GM23338 (cell line): Measurements from ENCODE around the gene PTGR2. TPM values are rescaled to one million over a fixed set of nuclear protein-coding genes. Genes with fewer than 3 reads are reported as not detected.

Experiments
- ATAC-seq: fragments of 200-7000 bp; cut with Tn5 transposase; 3 replicates; pipeline ENCODE4 v1.9.1; 2020
- DNase-seq: peaks from one replicate; pipeline ENCODE4 v3.0.0-alpha.2; 2015; ENCODE audit warnings: low spot score
- H2AFZ ChIP-seq: fragments of 200-600 bp; sonication (generic); 2 replicates; pipeline ENCODE4 v1.8.0; 2016; ENCODE audit warnings: antibody characterized with exemption, mild to moderate bottlenecking, moderate library complexity
- H3F3A ChIP-seq: fragments of 200-600 bp; sonication (generic); replicated peaks from 2 replicates; pipeline ENCODE4 v1.8.0; 2017; ENCODE audit warnings: antibody characterized with exemption, mixed run types, low read depth
- H3K27ac ChIP-seq: fragments of 200-600 bp; sonication (generic); 2 replicates; pipeline ENCODE4 v1.6.1; 2016; ENCODE audit warnings: low read depth
- H3K27me3 ChIP-seq: fragments of 200-600 bp; sonication (generic); 2 replicates; pipeline ENCODE4 v1.8.0; 2016; ENCODE audit warnings: mild to moderate bottlenecking, mixed run types, moderate library complexity; ENCODE audit not compliant: insufficient read depth
- H3K36me3 ChIP-seq: fragments of 200-600 bp; sonication (generic); 2 replicates; pipeline ENCODE4 v1.8.0; 2016; ENCODE audit warnings: mild to moderate bottlenecking; ENCODE audit not compliant: insufficient read depth
- H3K4me1 ChIP-seq: fragments of 200-600 bp; sonication (generic); 2 replicates; pipeline ENCODE4 v1.8.0; 2016; ENCODE audit warnings: mild to moderate bottlenecking, moderate library complexity; ENCODE audit not compliant: insufficient read depth
- H3K4me2 ChIP-seq: fragments of 200-600 bp; sonication (generic); 2 replicates; pipeline ENCODE4 v1.7.1; 2017; ENCODE audit warnings: mixed run types
- H3K4me3 ChIP-seq: fragments of 200-600 bp; sonication (generic); 2 replicates; pipeline ENCODE4 v1.6.1; 2016; ENCODE audit warnings: mixed run types
- H3K79me2 ChIP-seq: fragments of 200-600 bp; sonication (generic); replicated peaks from 2 replicates; pipeline ENCODE4 v1.8.0; 2017; ENCODE audit warnings: mild to moderate bottlenecking; ENCODE audit not compliant: insufficient read depth
- H3K9me2 ChIP-seq: fragments of 200-600 bp; sonication (generic); 2 replicates; pipeline ENCODE4 v1.8.0; 2017; ENCODE audit not compliant: insufficient read depth
- H4K20me1 ChIP-seq: fragments of 200-600 bp; sonication (generic); replicated peaks from 2 replicates; pipeline ENCODE4 v1.8.0; 2017; ENCODE audit warnings: mild to moderate bottlenecking; ENCODE audit not compliant: insufficient read depth
- H3K27ac Mint-ChIP-seq: 2 replicates; pipeline ENCODE4 v1.8.0; 2020; ENCODE audit warnings: inconsistent platforms, mild to moderate bottlenecking, moderate library complexity, mixed read lengths
- H3K27me3 Mint-ChIP-seq: 3 replicates; pipeline ENCODE4 v1.8.0; 2022; ENCODE audit warnings: low read depth, mild to moderate bottlenecking, moderate library complexity, mixed read lengths, inconsistent platforms; ENCODE audit not compliant: insufficient read depth, poor library complexity
- H3K36me3 Mint-ChIP-seq: 3 replicates; pipeline ENCODE4 v1.8.0; 2021; ENCODE audit warnings: low read depth, mild to moderate bottlenecking, inconsistent platforms, moderate library complexity, mixed read lengths
- H3K4me1 Mint-ChIP-seq: 3 replicates; pipeline ENCODE4 v1.8.0; 2020; ENCODE audit warnings: mild to moderate bottlenecking, inconsistent platforms, mixed read lengths
- H3K4me3 Mint-ChIP-seq: 3 replicates; pipeline ENCODE4 v1.8.0; 2021; ENCODE audit warnings: moderate library complexity, mild to moderate bottlenecking, inconsistent platforms, mixed read lengths
- H3K9me3 Mint-ChIP-seq: 3 replicates; pipeline ENCODE4 v1.8.0; 2020; ENCODE audit warnings: moderate library complexity, mild to moderate bottlenecking, inconsistent platforms, mixed read lengths
- CREB1 ChIP-seq: fragments of 250-450 bp; sonication (Bioruptor Pico); IDR thresholded peaks from 2 replicates; pipeline ENCODE4 v1.5.0; 2020; ENCODE audit warnings: low read depth, mild to moderate bottlenecking, moderate library complexity
- CTCF ChIP-seq, 2 experiments: fragments of 200-600 bp in 1 of 2; sonication (generic) in 1 of 2; conservative IDR thresholded peaks; 2 replicates each; pipeline versions ENCODE4 v1.5.1 to v1.6.1; 2016 to 2017; ENCODE audit warnings: antibody characterized with exemption in 2 of 2, low read depth in 2 of 2, mild to moderate bottlenecking in 2 of 2, moderate library complexity in 1 of 2
- EZH2 ChIP-seq: fragments of 200-600 bp; sonication (generic); IDR thresholded peaks from one replicate; pipeline ENCODE4 v1.8.0; 2017; ENCODE audit warnings: antibody characterized with exemption, mild to moderate bottlenecking, low read depth; ENCODE audit not compliant: unreplicated experiment
- EZH2phosphoT487 ChIP-seq: fragments of 200-600 bp; sonication (generic); IDR thresholded peaks from one replicate; pipeline ENCODE4 v1.8.1; 2018; ENCODE audit warnings: antibody characterized with exemption; ENCODE audit not compliant: unreplicated experiment
- JUNB ChIP-seq: IDR thresholded peaks from one replicate; pipeline ENCODE4 v1.6.1; 2016; ENCODE audit warnings: antibody characterized with exemption; ENCODE audit not compliant: unreplicated experiment
- NANOG ChIP-seq: IDR thresholded peaks from 2 replicates; pipeline ENCODE4 v1.6.1; 2016; ENCODE audit warnings: antibody characterized with exemption, borderline replicate concordance
- POLR2AphosphoS5 ChIP-seq: IDR thresholded peaks from 2 replicates; pipeline ENCODE4 v1.6.1; 2016; ENCODE audit warnings: antibody characterized with exemption, low read depth
- STAT1 ChIP-seq: IDR thresholded peaks from one replicate; pipeline ENCODE4 v1.6.1; 2016; ENCODE audit warnings: antibody characterized with exemption; ENCODE audit not compliant: unreplicated experiment
- ZNF114 ChIP-seq: fragments of 250-450 bp; sonication (Bioruptor Pico); IDR thresholded peaks from 2 replicates; pipeline ENCODE4 v1.5.0; 2020; ENCODE audit warnings: mild to moderate bottlenecking, moderate library complexity
- ZNF331 ChIP-seq: fragments of 250-450 bp; sonication (Bioruptor Pico); IDR thresholded peaks from 2 replicates; pipeline ENCODE4 v1.5.0; 2020; ENCODE audit warnings: low read depth, mild to moderate bottlenecking, moderate library complexity
- polyA plus RNA-seq: library from polyadenylated mRNA; unstranded; fragments of >200 nt; fragmentation: Nextera tagmentation; extraction: Ambion mirVana; gene quantifications from 2 replicates; pipeline ENCODE4 v1.2.1, GENCODE V29; 2016
- total RNA-seq: library from RNA; depleted of rRNA; stranded (reverse); fragments of >200 nt; shearing (Covaris generic); gene quantifications from 2 replicates; pipeline ENCODE4 v1.2.3, GENCODE V29; 2014
- TF ChIP-seq, protein P1 (sequence below): fragments of 250-450 bp; sonication (Bioruptor Pico); IDR thresholded peaks from 2 replicates; pipeline ENCODE4 v1.5.0; 2020; ENCODE audit warnings: mild to moderate bottlenecking, moderate library complexity
- TF ChIP-seq, protein P2 (sequence below): IDR thresholded peaks from one replicate; pipeline ENCODE4 v1.6.1; 2018; ENCODE audit warnings: antibody characterized with exemption; ENCODE audit not compliant: unreplicated experiment

PTGR2 gene
- total and polyA plus RNA-seq, 2 experiments from 2014 or later = 20.0 to 25.4 TPM

- H3K27me3 ChIP-seq = no peaks in the 10 kb centered on the region
- DNase-seq = no peak
- Mint-ChIP-seq H3K4me1 (peaks cover 3% of the 10 kb centered on the region; the same call in 1 of the 3 replicates), H3K4me3 (no peak overlapping the region), H3K9me3 (no peaks in the 10 kb centered on the region), H3K27ac (no peak overlapping the region), H3K36me3 (no peaks in the 10 kb centered on the region), H3K27me3 (peaks cover 5% of the 10 kb centered on the region)
- no peaks in the 10 kb centered on the region for H3F3A ChIP-seq
- H3K4me2 ChIP-seq = no peak overlapping the region
- H2AFZ ChIP-seq = no peak overlapping the region
- no peaks in the 10 kb centered on the region for H3K36me3 ChIP-seq
- TF ChIP-seq, protein P1, sequence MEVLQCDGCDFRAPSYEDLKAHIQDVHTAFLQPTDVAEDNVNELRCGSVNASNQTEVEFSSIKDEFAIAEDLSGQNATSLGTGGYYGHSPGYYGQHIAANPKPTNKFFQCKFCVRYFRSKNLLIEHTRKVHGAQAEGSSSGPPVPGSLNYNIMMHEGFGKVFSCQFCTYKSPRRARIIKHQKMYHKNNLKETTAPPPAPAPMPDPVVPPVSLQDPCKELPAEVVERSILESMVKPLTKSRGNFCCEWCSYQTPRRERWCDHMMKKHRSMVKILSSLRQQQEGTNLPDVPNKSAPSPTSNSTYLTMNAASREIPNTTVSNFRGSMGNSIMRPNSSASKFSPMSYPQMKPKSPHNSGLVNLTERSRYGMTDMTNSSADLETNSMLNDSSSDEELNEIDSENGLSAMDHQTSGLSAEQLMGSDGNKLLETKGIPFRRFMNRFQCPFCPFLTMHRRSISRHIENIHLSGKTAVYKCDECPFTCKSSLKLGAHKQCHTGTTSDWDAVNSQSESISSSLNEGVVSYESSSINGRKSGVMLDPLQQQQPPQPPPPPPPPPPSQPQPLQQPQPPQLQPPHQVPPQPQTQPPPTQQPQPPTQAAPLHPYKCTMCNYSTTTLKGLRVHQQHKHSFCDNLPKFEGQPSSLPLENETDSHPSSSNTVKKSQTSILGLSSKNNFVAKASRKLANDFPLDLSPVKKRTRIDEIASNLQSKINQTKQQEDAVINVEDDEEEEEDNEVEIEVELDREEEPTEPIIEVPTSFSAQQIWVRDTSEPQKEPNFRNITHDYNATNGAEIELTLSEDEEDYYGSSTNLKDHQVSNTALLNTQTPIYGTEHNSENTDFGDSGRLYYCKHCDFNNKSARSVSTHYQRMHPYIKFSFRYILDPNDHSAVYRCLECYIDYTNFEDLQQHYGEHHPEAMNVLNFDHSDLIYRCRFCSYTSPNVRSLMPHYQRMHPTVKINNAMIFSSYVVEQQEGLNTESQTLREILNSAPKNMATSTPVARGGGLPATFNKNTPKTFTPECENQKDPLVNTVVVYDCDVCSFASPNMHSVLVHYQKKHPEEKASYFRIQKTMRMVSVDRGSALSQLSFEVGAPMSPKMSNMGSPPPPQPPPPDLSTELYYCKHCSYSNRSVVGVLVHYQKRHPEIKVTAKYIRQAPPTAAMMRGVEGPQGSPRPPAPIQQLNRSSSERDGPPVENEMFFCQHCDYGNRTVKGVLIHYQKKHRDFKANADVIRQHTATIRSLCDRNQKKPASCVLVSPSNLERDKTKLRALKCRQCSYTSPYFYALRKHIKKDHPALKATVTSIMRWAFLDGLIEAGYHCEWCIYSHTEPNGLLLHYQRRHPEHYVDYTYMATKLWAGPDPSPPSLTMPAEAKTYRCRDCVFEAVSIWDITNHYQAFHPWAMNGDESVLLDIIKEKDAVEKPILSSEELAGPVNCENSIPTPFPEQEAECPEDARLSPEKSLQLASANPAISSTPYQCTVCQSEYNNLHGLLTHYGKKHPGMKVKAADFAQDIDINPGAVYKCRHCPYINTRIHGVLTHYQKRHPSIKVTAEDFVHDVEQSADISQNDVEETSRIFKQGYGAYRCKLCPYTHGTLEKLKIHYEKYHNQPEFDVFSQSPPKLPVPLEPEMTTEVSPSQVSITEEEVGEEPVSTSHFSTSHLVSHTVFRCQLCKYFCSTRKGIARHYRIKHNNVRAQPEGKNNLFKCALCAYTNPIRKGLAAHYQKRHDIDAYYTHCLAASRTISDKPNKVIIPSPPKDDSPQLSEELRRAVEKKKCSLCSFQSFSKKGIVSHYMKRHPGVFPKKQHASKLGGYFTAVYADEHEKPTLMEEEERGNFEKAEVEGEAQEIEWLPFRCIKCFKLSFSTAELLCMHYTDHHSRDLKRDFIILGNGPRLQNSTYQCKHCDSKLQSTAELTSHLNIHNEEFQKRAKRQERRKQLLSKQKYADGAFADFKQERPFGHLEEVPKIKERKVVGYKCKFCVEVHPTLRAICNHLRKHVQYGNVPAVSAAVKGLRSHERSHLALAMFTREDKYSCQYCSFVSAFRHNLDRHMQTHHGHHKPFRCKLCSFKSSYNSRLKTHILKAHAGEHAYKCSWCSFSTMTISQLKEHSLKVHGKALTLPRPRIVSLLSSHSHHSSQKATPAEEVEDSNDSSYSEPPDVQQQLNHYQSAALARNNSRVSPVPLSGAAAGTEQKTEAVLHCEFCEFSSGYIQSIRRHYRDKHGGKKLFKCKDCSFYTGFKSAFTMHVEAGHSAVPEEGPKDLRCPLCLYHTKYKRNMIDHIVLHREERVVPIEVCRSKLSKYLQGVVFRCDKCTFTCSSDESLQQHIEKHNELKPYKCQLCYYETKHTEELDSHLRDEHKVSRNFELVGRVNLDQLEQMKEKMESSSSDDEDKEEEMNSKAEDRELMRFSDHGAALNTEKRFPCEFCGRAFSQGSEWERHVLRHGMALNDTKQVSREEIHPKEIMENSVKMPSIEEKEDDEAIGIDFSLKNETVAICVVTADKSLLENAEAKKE (CRISPR knock-in tag) = no peak
- TF ChIP-seq, protein P2, sequence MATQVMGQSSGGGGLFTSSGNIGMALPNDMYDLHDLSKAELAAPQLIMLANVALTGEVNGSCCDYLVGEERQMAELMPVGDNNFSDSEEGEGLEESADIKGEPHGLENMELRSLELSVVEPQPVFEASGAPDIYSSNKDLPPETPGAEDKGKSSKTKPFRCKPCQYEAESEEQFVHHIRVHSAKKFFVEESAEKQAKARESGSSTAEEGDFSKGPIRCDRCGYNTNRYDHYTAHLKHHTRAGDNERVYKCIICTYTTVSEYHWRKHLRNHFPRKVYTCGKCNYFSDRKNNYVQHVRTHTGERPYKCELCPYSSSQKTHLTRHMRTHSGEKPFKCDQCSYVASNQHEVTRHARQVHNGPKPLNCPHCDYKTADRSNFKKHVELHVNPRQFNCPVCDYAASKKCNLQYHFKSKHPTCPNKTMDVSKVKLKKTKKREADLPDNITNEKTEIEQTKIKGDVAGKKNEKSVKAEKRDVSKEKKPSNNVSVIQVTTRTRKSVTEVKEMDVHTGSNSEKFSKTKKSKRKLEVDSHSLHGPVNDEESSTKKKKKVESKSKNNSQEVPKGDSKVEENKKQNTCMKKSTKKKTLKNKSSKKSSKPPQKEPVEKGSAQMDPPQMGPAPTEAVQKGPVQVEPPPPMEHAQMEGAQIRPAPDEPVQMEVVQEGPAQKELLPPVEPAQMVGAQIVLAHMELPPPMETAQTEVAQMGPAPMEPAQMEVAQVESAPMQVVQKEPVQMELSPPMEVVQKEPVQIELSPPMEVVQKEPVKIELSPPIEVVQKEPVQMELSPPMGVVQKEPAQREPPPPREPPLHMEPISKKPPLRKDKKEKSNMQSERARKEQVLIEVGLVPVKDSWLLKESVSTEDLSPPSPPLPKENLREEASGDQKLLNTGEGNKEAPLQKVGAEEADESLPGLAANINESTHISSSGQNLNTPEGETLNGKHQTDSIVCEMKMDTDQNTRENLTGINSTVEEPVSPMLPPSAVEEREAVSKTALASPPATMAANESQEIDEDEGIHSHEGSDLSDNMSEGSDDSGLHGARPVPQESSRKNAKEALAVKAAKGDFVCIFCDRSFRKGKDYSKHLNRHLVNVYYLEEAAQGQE = no peak
- TF ChIP-seq NANOG (no peak), CREB1 (CRISPR knock-in tag) (no peak), STAT1 (no peak), EZH2 (no peak), CTCF (conservative IDR thresholded peaks at IDR 0.05; ENCODE audit: low read depth in 2 of 2) (no peak), JUNB (no peak), POLR2AphosphoS5 (no peak), ZNF331 (no peak), EZH2phosphoT487 (no peak), ZNF114 (CRISPR knock-in tag) (no peak)
- H3K4me1 ChIP-seq = no peaks in the 10 kb centered on the region
- no peak overlapping the region for H3K27ac ChIP-seq
- no peak overlapping the region for H3K4me3 ChIP-seq
- no peaks in the 10 kb centered on the region for H4K20me1 ChIP-seq
- ATAC-seq = no peak
- no peaks in the 10 kb centered on the region for H3K9me2 ChIP-seq
- H3K79me2 ChIP-seq = no peaks in the 10 kb centered on the region
These were observed 27.5 kb upstream of the PTGR2 start for GRCh38 chr14:73824127-73824526.
